ENCODE results near the gene VIT. TPM values are rescaled to one million over a fixed set of nuclear protein-coding genes. Genes with fewer than 3 reads are reported as not detected.

The VIT gene
- total and polyA plus RNA-seq, 2 experiments from 2014 or later: 0.22 to 0.31 TPM

DNA sequence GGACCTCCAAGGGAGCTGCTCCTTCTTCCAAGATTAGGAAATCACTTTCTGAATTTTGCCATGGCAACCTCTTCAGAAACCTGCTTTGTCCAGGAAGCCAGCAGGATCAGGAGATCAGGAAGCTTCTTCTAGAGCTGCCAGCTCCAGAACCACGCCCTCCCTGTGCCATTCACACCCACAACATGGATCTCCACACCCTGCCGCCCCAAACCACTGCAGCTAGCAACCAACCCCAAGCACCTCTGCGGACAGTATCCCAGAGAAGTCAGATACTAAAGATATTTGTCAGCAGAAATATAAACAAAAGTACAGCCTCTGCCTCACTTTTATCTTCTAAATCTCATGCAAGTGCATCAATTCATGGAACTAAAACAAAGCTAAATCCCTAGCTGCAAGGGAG lies 106.4 kb downstream of the VIT start:
- Histone ChIP-seq H3K4me2 (ENCODE audit: unreplicated experiment) (no peak overlapping the region), H3F3A (ENCODE audit: insufficient read depth) (no peaks in the 10 kb centered on the region), H3K9me2 (ENCODE audit: insufficient read depth) (no peaks in the 10 kb centered on the region), H3K27me3 (replicated peaks; ENCODE audit: insufficient read depth) (peaks cover 4% of the 10 kb centered on the region; the same call in 1 of the 2 replicates), H3K4me3 (no peak overlapping the region), H4K20me1 (ENCODE audit: insufficient read depth) (no peaks in the 10 kb centered on the region), H3K9me3 (ENCODE audit: low read depth) (no peaks in the 10 kb centered on the region), H3K36me3 (ENCODE audit: low read depth) (no peaks in the 10 kb centered on the region), H3K27ac (no peak overlapping the region), H3K79me2 (ENCODE audit: insufficient read depth) (no peaks in the 10 kb centered on the region), H2AFZ (no peak overlapping the region), H3K4me1 (ENCODE audit: insufficient read depth) (no peaks in the 10 kb centered on the region), H3K9ac (no peak overlapping the region)
- in situ Hi-C loops (cut with MboI): no loop called here
- DNase-seq: no peak
- no peak for TF ChIP-seq EZH2phosphoT487 (IDR thresholded peaks at IDR 0.05; ENCODE audit: insufficient read depth, low read depth)
- no peak for TF ChIP-seq EZH2 (IDR thresholded peaks at IDR 0.05; ENCODE audit: insufficient read depth, poor library complexity, severe bottlenecking)
- 42 to 49% methylated on average over 3 of the region's 3 CpGs for WGBS, 2 experiments (ENCODE audit: low coverage in 1 of 2, low lambda C conversion rate in 2 of 2, missing lambda C conversion rate in 2 of 2)

DNA sequence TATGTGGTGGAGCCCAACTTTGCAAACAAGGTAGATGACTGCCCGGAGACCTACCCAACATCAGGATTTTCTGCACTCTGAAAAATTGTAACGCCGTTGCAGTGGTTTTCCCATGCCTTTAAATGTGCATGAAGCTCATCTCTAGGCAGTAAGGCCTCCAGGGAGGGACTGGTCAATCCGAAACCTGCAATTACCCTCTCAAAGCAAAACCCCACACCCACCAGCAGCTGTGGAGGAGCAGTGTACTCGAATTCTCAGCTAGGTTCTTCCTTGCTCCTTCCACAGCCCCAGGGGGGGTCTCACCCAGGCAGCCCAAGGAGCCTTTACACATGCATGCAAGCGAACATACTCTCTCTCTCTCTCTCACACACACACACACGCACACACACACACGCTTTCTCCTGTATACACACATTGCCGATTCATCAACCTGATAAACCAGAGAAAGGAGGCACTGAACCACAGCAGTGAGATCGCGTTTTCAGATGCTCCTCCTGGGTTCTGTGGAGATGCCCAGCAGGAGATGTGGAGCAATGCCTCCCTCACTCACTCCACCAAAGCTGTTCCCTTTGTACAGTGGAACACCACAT lies 109.2 kb downstream of the VIT start:
- H3F3A ChIP-seq (ENCODE audit: insufficient read depth): no peaks in the 10 kb centered on the region
- no peak overlapping the region for H3K4me2 ChIP-seq (ENCODE audit: unreplicated experiment)
- H3K79me2 ChIP-seq (ENCODE audit: insufficient read depth): no peaks in the 10 kb centered on the region
- H3K9me3 ChIP-seq (ENCODE audit: low read depth): no peaks in the 10 kb centered on the region
- H4K20me1 ChIP-seq (ENCODE audit: insufficient read depth): no peaks in the 10 kb centered on the region
- TF ChIP-seq EZH2phosphoT487 (IDR thresholded peaks at IDR 0.05; ENCODE audit: insufficient read depth, low read depth): no peak
- TF ChIP-seq EZH2 (IDR thresholded peaks at IDR 0.05; ENCODE audit: insufficient read depth, poor library complexity, severe bottlenecking): no peak
- H3K4me3 ChIP-seq: no peak overlapping the region
- H3K27me3 ChIP-seq (replicated peaks; ENCODE audit: insufficient read depth): peaks cover 4% of the 10 kb centered on the region; the same call in 1 of the 2 replicates
- H2AFZ ChIP-seq: no peak overlapping the region
- no peak overlapping the region for H3K27ac ChIP-seq
- no peaks in the 10 kb centered on the region for H3K36me3 ChIP-seq (ENCODE audit: low read depth)
- DNase-seq: no peak
- no peaks in the 10 kb centered on the region for H3K9me2 ChIP-seq (ENCODE audit: insufficient read depth)
- H3K9ac ChIP-seq: no peak overlapping the region
- WGBS, 2 experiments (ENCODE audit: low coverage in 1 of 2, low lambda C conversion rate in 2 of 2, missing lambda C conversion rate in 2 of 2): 81 to 82% methylated on average over 11 of the region's 11 CpGs
- in situ Hi-C loops (cut with MboI): no loop called here
- no peaks in the 10 kb centered on the region for H3K4me1 ChIP-seq (ENCODE audit: insufficient read depth)

DNA sequence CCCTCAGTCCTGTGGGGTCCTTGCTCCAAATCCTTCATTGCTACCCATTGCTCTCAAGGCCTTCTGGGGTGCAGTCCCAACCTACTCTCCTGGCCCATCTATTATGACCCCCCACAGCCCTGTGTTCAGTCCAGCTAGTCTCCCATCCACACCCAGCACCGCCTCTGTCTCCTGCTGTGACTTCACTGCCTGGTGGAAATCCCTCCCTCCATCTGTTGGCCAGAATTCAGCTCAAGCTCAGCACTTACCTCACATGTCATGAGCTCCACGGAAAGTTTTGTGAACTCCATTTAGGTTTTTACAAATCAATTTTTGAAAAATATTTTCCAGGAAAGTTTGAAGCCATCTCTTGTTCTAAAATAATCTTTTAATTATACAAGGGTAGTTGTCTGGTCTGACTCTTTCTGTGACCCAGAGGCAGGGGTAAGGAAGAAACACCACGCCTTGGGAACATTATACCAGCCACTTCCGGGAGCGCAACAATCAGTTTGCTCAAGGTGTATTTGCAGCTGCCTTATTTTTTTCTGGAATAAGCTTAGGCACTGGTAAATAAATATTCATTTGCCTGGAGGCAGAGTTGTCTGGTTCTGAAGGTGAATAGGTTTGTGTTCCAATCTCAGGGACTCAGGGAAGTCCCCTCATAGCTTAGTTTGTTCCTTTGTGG lies 110.8 kb downstream of the VIT start:
- no peaks in the 10 kb centered on the region for H3K79me2 ChIP-seq (ENCODE audit: insufficient read depth)
- no peaks in the 10 kb centered on the region for H3K4me1 ChIP-seq (ENCODE audit: insufficient read depth)
- H2AFZ ChIP-seq: no peak overlapping the region
- WGBS, 2 experiments (ENCODE audit: low coverage in 1 of 2, low lambda C conversion rate in 2 of 2, missing lambda C conversion rate in 2 of 2): 64 to 70% methylated on average over 5 of the region's 5 CpGs
- no peak overlapping the region for H3K9ac ChIP-seq
- DNase-seq: no peak
- no peak overlapping the region for H3K27ac ChIP-seq
- no peaks in the 10 kb centered on the region for H4K20me1 ChIP-seq (ENCODE audit: insufficient read depth)
- H3K4me2 ChIP-seq (ENCODE audit: unreplicated experiment): no peak overlapping the region
- no peak overlapping the region for H3K4me3 ChIP-seq
- H3K9me2 ChIP-seq (ENCODE audit: insufficient read depth): no peaks in the 10 kb centered on the region
- H3K36me3 ChIP-seq (ENCODE audit: low read depth): no peaks in the 10 kb centered on the region
- no peaks in the 10 kb centered on the region for H3F3A ChIP-seq (ENCODE audit: insufficient read depth)
- in situ Hi-C loops (cut with MboI): no loop called here
- TF ChIP-seq EZH2 (IDR thresholded peaks at IDR 0.05; ENCODE audit: insufficient read depth, poor library complexity, severe bottlenecking) (no peak), EZH2phosphoT487 (IDR thresholded peaks at IDR 0.05; ENCODE audit: insufficient read depth, low read depth) (no peak)
- H3K27me3 ChIP-seq (replicated peaks; ENCODE audit: insufficient read depth): peaks cover 4% of the 10 kb centered on the region; the same call in 1 of the 2 replicates
- H3K9me3 ChIP-seq (ENCODE audit: low read depth): no peaks in the 10 kb centered on the region

DNA sequence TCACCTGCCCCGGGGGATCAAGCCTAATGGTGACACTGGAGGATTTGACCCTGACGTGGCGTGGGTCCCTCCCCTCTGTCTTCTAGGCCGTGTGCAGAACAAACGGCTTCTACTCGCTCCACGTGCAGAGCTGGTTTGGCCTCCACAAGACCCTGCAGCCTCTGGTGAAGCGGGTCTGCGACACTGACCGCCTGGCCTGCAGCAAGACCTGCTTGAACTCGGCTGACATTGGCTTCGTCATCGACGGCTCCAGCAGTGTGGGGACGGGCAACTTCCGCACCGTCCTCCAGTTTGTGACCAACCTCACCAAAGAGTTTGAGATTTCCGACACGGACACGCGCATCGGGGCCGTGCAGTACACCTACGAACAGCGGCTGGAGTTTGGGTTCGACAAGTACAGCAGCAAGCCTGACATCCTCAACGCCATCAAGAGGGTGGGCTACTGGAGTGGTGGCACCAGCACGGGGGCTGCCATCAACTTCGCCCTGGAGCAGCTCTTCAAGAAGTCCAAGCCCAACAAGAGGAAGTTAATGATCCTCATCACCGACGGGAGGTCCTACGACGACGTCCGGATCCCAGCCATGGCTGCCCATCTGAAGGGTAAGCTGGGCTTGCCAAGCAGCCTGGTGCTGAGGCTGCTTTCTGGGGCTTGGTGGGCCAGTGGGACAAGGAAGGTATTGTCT lies 112.0 kb downstream of the VIT start:
- TF ChIP-seq EZH2 (IDR thresholded peaks at IDR 0.05; ENCODE audit: insufficient read depth, poor library complexity, severe bottlenecking) (no peak), EZH2phosphoT487 (IDR thresholded peaks at IDR 0.05; ENCODE audit: insufficient read depth, low read depth) (no peak)
- Histone ChIP-seq H3K9me3 (ENCODE audit: low read depth) (no peaks in the 10 kb centered on the region), H3K4me3 (no peak overlapping the region), H3K4me2 (ENCODE audit: unreplicated experiment) (no peak overlapping the region), H3K36me3 (ENCODE audit: low read depth) (no peaks in the 10 kb centered on the region), H3K79me2 (ENCODE audit: insufficient read depth) (no peaks in the 10 kb centered on the region), H2AFZ (no peak overlapping the region), H4K20me1 (ENCODE audit: insufficient read depth) (no peaks in the 10 kb centered on the region), H3K27ac (no peak overlapping the region), H3K9ac (no peak overlapping the region), H3K27me3 (replicated peaks; ENCODE audit: insufficient read depth) (0 out of 2 replicates have a peak, but pooled peaks cover under 1% of the 10 kb centered on the region), H3K9me2 (ENCODE audit: insufficient read depth) (no peaks in the 10 kb centered on the region), H3F3A (ENCODE audit: insufficient read depth) (no peaks in the 10 kb centered on the region), H3K4me1 (ENCODE audit: insufficient read depth) (no peaks in the 10 kb centered on the region)
- in situ Hi-C loops (cut with MboI): no loop called here
- no peak for DNase-seq
- 87 to 88% methylated on average over 34 to 35 of the region's 35 CpGs for WGBS, 2 experiments (ENCODE audit: low coverage in 1 of 2, low lambda C conversion rate in 2 of 2, missing lambda C conversion rate in 2 of 2)

All from GM23248 (cell line).